ENCODE data around the gene WIPF3. TPM values are rescaled to one million over a fixed set of nuclear protein-coding genes. Genes with fewer than 3 reads are reported as not detected.

The WIPF3 gene
- total RNA-seq: not detected in 2 replicates

GRCh38 chr7:29806208-29806994 is at the start of gene WIPF3:
WIPF3 (plus strand) TSS chr7:29806508; CDS start chr7:29834725, 28,217 bp downstream.

Small RNAs within 50 kb of the gene (small RNA-seq; reads per million reads assigned to genes)
- gene RF01210: not detected

Other genes with a start within 250 kb of the WIPF3 start
- not detected in 2 replicates for gene PRR15, start 242.7 kb upstream of the WIPF3 start, total RNA-seq
- gene SCRN1, start 183.3 kb downstream of the WIPF3 start, total RNA-seq: 75.0 and 87.4 TPM in 2 replicates
- 60.9 and 64.0 TPM in 2 replicates for gene FKBP14, start 220.2 kb downstream of the WIPF3 start, total RNA-seq
- 13.1 and 13.3 TPM in 2 replicates for gene PLEKHA8, start 221.9 kb downstream of the WIPF3 start, total RNA-seq

Data from articular chondrocyte of knee joint (primary cell).